ENCODE measurements around the gene FIBCD1.

Gene FIBCD1

DNA sequence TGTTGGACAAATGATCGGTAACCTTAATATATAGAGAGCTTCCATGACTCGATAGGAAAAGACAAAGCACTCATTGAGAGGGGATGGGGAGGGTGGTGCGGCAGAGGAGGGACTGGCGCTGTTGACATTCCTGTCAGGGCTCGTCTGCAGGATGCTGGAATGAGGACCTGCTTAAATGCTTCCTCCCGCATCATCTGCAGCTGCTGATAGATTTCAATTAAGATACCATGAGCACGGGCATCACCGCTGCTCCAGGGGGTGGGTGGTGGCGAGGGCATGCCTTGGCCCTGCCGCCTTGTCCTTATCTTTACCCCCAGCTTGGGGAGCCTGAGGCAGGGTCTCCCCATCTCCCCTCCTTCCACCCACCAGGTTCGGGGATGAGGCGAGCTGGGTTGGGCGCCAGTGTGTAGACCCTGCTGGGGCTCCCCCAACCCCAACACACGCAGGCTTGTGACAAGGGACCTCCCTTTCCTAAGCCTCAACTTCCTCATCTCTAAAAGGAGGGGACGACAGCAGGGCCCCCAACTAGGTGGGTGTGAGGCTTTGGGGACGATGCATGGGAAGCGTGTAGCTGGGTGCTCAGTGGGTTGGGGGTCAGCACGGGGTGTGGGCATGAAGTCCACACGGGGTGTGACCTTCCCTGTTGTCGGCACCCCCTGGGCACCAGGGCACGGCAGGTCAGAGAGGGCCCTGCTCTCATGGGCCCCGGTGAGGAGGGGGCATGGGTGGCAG is 30.7 kb downstream of the FIBCD1 start:
- no peak for DNase-seq (ENCODE audit: low read depth, low spot score)

DNA sequence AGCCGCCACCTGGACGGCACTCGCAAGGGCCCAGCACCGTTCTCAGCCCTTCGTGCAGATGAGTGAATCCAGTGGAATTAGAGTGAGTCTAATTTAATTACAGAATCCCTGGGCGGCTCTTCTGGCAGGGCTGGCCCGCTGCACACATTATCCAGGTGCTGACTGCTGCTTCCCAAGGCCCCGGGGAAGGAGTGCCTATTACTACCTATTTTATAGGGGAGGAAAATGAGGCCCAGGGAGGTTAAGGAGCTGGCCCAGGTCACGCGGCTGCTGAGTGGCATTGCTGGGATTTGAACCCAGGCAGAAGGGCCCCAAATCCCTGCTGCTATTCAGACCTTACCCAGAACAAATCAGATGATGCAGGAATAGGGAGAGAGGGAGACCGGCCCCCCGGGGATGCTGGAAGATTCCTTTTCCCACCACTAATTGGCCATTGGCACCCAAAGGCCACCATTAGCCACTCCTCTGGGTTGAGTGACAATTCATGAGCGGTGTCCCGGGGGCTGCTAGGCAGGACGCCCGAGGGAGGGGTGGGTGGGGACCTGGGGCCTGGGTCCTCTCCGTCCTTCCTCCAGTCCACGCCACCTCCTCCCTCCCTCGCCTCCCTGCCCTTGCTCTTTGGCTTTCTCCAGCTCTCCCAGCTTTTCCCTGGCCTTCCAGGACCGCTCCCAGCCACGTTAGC is 32.2 kb downstream of the FIBCD1 start:
- DNase-seq (ENCODE audit: low read depth, low spot score) = no peak

DNA sequence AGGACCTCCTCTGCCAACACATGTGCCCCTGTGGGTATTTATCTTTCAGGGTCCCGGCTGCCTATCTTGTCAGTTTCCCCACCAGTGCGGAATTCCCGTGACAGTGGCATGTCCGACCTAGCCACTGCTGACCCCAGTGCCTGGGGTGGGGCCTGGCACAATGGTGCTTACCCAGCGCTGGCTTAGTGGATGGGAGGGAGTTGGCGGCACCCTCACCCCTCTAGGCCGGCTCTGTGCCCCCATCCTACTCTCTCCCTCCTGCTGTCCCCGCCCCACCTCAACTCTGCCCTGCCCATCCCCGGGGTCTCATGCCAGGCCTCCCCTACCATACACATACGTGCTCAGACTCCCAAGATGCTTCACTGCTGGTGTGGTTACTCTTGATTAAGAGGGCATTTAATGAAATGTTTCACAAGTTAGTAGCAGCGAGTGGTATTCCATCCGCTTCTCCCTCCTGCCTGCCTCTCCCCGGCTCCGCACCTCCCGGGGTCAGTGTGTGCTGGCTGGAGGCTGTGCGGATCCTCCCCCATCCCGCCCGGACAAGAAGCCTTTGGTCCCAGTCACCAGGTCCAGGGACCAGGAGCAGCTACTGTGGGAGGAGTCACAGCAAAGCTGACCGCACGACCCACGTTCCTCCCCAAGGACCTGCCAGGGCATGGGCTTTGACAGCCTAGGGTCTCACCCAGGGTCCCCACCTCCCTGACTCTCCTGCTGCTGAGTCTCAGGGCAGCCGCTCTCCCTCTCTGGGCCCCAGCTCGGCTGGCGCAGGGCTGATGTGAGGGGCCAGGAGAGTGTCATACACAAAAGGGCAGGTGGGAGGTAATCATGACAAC is 32.9 kb downstream of the FIBCD1 start:
- no peak for DNase-seq (ENCODE audit: low read depth, low spot score)

DNA sequence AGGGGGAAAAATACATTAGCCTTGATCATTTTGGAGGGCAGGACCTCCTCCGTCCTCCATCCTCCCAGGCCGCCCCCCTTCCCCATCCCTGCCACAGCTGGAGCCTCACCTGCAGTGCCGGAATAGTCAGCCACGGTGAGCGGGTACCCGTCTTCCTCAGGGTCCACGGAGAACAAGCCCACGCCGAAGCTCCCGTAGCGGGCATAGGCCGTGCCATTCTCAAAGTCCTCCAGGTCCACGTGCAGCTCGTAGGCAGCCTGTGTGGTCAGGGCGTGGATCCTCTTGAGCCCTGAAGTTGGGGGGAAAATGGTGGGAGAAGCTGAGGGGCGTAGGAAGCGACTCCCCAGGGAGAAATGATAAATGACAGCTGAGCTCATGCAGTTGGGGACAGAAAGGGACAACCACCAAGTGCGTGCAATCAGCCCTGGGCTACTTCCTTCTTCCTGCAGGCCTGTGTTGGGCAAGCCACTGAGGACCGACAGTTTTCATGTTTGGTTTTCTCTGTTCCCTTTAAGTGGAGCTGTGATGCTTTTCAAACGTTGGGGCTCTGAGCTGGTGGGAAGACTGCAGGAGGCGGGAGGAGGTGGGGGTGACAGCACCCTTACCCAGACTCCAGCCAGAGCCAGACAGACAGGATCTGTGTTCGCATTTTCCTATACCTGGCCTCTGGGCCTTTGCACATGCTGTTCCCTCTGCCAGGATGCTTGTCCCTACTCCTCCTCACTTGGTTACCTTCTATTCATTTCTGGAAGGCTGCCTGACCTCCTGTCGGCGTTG is 33.7 kb downstream of the FIBCD1 start:
- DNase-seq (ENCODE audit: low read depth, low spot score) = no peak

DNA sequence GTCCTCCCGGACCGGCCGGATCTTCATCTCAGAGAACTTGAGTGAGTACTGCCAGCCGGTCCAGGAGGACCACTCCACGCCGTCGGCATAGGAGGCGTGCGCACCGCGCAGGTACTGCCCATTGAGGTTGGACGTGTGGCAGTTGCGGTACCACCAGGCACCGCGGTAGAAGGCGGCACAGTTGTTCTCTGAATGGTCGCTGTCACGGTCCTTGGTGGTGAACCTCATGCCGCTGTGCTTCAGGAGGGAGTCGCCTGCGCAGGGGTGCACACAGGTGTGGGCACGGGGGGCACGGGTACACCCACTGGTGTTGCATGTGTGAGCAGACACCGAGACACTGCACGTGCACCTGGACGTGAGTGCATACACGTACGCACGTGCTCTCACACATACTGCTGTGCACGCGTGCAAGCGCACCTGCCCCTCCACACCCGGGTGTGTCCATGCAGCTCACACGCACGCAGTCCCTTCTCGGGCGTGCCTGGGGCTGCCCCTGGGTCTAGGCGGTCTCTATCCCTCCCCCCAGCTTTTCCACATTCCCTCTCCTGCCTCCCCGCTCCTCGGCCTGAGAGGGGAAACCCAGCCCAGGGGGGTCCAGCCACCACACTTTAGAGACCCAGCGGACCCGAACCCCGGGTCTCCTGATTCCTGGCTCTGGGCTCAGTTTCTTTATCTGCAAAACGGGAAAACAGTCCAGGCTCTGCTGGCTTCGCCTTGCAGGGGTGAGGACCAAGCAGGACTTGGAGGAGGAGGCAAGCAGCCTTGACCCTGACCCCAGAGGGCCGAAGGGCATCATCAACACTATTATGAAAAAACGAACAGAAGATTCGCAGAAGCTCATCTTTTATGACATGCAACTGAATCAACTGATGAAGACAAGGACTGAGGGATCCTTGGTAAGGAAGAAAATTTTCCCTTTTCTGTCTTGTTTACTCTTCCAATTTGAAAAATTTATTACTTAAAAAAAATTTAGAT is 34.7 kb downstream of the FIBCD1 start:
- no peak for DNase-seq (ENCODE audit: low read depth, low spot score)

DNA sequence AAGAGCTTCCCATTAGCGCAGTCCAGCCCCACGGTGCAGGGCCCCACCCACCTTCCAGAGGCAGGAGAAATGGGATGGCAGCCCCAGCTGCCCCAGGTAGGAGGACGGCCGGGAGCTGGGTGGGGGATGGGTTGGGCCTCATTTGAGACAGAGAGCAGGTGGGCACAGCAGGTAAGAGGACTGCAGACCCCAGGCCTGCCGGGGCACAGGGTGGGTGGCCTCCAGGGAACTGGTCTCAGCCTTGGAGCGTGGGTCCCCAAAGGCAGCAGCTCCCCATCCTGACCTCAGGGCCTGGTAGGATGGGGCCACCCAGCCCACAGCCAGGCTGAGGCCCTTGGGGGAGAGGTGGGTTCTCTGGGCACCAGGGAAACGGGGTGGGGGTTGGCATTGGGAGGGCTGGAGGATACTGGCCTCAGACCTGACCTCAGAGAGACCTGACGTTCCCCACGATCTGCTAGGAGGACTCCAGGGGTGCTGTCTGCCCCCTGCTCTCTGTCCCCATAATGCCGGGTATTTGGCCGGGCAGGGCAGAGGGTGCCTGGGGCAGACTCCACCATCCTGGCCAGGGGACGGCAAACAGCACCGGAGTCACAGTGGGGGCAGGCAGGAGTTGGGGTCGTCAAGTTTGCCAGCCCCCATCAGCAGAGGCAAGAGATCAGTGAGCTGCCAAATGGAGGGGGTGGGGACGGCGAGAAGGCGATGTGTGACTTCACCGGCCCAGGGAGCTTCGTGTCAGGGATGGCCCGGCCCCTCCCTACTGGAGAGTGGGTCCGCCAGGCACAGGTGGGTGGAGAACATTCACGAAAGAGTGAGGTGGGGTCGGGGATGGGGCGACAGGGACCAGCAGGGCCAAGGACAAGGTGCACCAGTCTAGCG is 35.6 kb downstream of the FIBCD1 start:
- no peak for DNase-seq (ENCODE audit: low read depth, low spot score)

DNA sequence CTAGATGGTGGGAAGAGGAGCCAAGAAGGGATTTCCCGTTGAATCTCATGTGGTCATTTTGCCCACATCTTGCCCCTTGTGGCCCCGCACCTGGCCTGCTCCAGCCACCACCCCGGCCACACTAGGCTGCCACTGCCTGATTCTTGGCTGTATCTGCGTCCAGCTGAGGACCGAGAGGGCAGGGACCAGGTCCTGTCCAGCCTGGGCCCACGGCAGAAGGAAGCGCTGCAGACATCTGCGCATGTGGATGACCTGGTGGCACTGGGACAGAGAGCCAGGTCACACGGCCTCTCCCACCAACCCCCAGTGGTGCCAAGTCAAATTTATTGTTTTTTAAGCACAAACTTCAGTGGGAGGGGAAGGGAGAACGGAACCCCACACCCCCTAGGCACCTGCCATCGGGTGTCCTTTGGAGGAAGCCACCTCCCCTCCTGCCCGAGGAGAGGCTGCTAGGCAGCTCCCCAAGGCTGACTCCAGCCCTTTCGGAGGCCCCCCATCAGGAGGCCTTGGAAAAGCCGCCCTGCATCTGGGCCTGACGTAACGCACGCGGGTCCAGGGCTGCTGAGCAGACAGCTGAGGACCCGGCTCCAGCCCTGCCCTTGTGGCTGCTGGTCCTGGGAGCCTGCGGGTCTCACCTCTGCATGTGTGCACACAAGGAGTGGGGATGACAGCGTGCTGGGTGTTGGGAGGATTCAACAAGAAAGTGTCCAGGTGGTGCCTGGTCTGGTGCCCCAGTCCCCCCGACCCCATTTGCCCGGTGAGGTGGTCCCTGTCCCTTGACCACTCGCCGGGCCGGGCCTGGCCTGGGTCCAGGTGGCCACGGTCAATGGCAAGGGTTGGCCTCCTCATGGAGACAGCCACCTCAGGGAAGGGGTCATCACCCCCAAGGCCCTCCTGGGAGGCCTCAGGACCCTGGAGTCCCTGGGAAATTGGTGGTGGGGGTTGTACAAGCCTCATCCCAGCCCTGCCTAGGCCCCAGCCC is 36.6 kb downstream of the FIBCD1 start:
- DNase-seq (ENCODE audit: low read depth, low spot score) = no peak

DNA sequence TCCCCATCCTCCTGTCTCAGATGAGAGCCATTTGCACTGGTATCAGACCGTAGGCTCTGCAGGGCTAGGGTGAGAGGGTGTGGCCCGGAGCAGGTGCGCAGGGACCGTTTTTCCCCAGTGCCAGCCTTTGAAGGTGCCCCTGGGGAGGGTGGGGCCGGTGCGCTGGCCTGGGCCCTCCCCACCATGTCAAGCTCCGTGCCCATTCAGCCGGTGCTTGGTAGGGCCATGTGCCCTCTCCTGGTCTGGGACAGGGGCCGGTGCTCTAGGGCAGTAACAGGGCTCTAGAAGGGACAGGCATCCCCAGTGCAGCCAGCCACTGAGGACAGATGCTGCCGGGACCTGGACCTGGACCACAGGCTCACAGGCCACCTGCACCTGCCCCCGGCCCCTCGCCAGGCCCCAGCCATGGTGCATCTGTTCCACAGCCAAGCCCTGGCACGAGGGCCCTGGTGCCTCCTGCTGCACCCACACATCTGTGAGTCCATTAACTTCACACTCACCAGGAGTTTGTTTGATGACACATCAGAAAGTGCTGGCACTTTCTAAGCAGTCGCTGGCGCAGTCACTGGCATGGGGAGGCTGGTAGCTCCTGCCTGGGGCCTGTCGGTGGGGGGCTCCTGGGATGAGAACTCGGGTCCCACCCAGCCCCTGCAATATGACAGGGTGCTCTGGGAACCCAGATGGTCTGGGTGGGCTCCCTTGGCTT is 37.4 kb downstream of the FIBCD1 start:
- no peak for DNase-seq (ENCODE audit: low read depth, low spot score)

DNA sequence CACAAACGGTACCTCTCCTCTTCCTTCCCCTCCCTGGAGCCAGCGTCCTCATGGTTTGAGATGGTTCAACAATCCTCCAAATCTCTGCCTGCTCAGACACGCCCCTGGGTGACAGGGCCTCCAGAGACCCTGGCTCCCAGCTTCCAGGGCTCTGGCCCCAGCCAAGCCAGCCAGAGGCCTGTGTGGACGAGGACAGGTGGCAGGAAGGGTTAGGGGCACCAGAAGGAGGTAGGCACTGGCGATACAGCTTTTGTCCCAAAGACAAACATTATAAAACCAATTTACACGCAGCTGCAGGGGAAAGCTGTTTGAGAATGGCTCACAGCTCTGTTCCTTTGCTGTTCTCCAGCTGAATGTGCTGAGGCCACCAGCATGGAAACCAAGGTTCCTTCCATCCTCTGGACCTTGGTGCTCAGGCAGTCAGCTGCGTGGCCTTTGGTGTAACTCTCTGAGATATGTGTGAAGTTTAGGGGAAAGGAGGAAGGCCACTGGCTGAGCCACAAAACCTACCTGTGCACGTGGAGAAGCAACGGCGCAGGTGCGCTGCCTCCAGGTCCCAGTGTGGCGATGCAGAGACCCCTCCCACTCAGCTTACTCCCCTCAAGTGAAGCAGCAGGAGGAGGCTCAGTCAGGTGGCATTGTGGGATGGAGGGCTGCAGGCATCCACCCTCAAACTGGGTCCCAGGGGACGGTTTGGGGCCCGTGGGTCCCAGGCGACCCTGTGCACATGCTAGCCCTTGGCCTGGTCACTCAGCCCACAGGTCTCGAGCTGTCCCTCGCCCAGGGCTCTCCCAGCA is 38.1 kb downstream of the FIBCD1 start:
- no peak for DNase-seq (ENCODE audit: low read depth, low spot score)

DNA sequence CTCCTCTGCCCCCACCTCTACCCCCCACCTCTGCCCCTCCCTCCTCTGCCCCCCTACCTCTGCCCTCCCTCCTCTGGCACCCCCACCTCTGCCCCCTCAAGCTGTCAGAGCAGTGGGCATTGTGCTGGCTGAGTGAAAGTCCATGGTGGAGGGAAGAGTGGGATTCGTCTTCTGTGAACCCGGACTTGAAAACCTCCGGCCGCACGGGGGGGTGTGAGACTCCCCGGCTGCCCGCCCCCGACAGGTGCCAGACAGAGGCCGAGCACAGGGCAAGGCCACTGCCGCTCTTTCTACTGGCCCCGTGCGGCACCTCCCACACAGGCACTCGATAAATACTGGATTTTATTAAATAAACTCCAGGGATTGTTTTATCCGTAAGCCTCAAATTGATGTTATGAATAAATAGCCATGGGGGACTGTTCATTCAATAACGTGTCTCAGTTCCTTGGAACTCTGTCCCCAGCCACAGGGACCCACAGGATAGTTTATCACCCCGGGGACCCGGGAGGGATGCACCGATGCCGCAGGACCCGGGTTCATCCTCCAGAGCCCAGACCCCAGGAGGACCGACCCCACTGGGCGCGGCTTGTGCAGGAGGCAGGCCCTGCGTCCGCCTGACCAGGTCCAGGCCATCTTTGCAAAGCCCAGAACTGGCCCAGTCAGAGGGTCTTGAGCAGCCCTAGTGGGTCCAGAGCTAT is 39.8 kb downstream of the FIBCD1 start:
- DNase-seq (ENCODE audit: low read depth, low spot score) = no peak

DNA sequence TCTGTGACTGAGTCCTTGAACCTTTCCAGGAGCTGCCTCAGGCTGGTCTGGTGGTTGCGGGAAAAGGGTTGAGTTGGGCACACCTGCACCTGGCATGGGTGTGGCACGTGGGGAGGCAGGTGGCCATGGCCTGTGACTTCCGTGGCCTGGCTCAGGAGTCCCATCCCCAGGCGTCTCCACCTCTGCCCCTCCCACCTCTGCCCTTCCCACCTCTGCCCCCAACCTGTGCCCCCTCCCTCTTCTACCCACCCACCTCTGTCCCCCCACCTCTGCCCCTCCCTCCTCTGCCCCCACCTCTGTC is 40.5 kb downstream of the FIBCD1 start:
- DNase-seq (ENCODE audit: low read depth, low spot score) = no peak

DNA sequence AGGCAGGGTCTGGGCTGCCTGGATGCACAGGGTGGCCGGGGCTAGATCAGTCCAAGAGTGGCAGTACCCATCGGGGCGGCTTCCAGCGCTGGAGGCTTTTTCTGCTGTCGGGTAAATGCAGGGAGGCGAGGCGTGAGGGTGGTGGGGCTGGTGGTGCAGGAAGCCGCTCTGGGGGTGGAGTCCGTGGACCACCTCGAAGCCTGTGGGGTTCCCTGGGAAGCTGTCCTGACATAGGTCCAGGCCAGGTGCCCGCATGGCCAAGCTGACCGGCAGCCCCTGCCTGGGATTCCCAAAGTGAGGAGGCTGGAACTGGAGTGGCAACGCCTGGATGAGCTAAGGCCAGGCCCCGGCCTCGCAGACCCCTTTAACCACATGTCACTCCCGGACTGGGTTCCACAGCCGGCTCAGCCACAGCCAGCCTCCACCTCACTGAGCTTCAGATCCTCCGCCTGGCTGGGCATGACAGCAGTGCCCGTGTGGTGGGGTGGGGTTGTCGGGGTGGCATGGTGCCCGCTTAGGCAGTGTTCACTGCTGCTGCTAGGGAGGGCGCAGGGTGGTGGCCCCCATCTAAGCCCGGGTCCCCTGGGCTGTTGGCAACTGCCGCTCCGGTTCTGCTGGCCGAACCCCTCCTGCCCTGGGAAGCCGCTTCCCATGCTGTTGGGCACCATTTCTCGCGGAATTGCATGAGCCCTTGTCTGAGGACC is 41.0 kb downstream of the FIBCD1 start:
- DNase-seq (ENCODE audit: low read depth, low spot score) = no peak

DNA sequence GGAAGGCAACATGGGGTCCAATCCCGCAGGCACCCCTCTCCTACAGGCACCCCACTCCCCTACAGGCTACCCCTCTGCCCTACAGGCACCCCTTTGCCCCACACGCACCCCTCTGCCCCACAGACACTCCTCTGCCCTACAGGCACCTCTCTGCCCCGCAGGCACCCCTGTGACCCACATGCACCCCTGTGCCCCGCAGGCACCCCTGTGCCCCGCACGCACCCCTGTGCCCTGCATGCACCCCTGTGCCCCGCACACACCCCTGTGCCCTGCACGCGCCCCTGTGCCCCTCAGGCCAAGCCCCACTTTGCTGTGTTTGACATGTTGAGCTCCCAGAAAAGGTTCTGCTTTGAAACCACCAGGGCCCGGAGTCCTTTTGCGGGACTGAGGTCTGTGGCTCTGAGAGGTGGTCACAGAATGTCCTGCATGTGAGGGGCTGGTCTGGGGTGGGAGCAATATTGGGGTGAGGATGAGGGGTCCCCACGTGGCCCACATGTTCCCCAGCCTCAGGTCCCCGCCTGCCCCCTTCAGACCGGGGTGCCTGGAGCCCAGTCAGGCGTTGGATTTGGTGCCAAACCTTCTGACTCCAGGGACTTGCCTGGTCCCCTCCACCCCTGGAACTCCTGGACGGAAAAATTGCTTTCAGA is 41.8 kb downstream of the FIBCD1 start:
- no peak for DNase-seq (ENCODE audit: low read depth, low spot score)

DNA sequence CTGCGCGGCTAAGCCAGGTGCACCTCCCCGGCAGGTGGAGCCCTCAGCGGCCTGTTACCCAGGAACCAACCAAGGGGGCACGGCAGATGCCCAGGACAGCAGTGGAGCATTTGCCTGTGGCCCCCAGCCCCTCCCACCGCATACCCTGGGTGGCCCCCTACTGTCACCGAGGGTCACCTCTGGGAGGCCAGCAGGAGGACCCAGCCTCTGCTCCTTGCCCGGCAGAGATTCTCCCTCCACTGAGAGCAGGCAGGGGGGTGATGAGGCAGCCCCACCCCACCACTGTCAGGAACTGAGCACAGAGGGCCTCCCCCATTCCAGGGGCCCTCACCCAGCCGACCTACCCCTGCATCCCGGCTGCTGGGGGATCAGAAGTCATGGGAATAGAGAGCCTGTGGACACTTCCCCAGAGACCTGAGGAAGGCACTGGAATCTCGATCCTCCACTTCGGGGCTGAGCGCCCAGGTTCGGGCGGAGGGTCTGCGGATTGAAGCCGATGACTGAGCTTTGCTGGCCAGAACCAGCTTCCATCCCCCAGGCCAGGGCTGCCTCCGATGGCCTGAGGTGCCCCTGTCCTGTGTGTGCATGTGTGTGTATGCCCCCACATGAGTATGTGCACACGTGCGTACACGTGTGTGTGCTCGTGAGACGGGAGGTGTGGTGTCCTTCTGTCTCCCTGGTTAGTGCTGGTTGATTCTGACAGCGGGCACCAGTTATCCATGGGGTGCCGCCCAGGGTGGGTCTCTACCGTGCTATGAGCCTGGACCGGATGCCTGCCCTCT is 42.6 kb downstream of the FIBCD1 start, which contains the start of gene QRFP:
QRFP (minus strand) TSS at position 580 of the 782 bp plus-strand sequence. CDS start 2,974 bp downstream, outside the sequence.
- DNase-seq (ENCODE audit: low read depth, low spot score) = no peak
